ENCODE results near the gene NRG3.
"Not testable (repeated sequence)": the region's sequence is repeated elsewhere in the genome, so short reads cannot be mapped to it uniquely, and the experiment has no call there.

Gene NRG3

GRCh38 chr10:82942286-82943099, 1067.5 kb downstream of the NRG3 start:
- no peak for DNase-seq

GRCh38 chr10:82943142-82943541, 1068.1 kb downstream of the NRG3 start:
- no peak for DNase-seq

GRCh38 chr10:82949816-82950575, 1075.0 kb downstream of the NRG3 start:
- no peak for DNase-seq

DNA sequence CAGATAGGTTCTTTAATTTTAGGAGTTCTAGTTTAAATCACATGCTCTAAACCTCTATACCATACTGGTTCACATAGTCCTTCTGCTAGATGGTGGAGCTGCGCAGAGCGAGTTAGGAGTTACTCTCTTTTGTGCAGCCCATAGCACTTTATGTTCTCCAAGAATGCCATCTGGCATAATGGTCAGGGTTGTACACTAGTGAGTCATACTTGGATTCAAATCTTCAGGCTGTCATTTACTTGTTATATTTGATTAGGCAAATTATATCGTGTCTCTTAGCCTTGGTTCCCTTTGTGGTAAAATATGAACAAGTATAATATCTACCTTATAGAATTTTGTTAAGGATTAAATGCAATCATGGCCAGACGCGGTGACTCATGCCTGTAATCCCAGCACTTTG, 1078.3 kb downstream of the NRG3 start:
- DNase-seq: no peak

GRCh38 chr10:82953909-82954308, 1078.9 kb downstream of the NRG3 start:
- DNase-seq: no peak

GRCh38 chr10:82960421-82961060, 1085.5 kb downstream of the NRG3 start:
- DNase-seq: not testable (repeated sequence)

- DNase-seq: no peak
Observed at GRCh38 chr10:82961864-82962263, 1086.9 kb downstream of the NRG3 start.

- no peak for DNase-seq
Observed at GRCh38 chr10:82966130-82966529, 1091.1 kb downstream of the NRG3 start.

- no peak for DNase-seq
Observed at GRCh38 chr10:82968533-82968932, 1093.5 kb downstream of the NRG3 start.

DNA sequence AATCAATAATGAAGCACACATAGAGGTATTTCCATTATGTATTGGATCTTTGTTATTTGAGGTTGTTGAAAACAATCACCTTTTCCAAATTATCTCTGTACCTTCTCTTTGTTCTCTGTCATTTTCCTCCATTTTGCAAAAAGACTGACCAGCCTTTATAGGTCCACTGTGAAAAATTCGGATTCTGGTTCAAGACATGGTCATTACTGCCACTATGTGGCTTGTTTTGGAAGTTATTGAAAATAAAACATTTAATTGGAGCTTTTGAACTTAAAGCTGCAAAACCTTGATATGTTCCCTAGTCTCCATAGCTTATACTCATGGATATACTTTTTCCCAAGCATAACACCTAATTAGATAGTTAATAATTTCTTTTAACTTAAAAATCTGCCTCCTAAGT, 1094.4 kb downstream of the NRG3 start:
- DNase-seq: no peak

- DNase-seq: no peak
Observed at GRCh38 chr10:82980321-82980720, 1105.3 kb downstream of the NRG3 start.

DNA sequence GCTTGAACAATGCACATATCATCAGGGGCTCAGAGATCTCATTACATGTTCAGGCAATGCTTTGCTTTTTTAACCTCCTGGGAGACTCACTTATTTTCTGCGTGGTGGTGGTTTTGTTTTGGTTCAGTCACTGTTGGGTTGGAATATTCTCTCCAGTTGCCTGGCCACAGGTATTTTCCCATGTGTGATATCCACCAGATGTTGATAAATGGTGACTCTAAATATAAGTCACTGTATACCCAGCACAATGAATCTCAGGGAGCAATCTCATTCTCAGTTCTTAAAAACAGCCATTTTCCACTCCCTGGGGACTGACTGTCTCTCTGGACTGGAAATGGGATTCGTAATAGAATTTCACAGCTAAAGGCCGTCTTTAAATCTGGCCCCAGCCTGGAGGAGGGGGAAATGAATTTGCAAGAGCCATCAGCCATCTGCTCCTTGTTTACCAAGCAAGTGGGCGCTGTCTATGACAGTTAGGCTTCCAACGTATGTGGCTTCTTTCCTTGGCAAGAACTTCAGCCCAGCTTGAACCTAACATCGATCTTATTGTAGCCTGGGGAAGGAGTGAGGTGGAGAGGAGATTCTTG, 1106.2 kb downstream of the NRG3 start:
- DNase-seq: no peak

GRCh38 chr10:82982110-82982608, 1107.2 kb downstream of the NRG3 start:
- no peak for DNase-seq

DNA sequence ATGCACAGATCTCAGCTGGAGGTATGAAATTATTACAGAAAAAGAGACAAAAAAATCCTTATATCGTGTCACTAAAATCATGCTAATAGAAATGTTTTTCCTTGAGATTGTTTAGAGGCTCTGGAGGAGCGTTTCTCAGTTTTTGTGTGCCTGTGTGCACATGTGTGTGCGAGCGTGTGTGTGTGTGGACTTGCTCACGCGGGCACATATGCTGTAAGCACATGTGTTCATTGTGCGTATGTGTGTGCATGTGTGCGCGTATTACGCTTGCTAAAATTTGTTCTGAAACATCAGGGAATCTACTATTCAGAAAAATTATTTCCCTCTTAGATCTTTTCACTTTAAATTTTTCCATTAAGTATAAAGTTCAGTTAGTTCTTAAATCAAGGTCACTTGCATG, 1111.2 kb downstream of the NRG3 start:
- DNase-seq: no peak

DNA sequence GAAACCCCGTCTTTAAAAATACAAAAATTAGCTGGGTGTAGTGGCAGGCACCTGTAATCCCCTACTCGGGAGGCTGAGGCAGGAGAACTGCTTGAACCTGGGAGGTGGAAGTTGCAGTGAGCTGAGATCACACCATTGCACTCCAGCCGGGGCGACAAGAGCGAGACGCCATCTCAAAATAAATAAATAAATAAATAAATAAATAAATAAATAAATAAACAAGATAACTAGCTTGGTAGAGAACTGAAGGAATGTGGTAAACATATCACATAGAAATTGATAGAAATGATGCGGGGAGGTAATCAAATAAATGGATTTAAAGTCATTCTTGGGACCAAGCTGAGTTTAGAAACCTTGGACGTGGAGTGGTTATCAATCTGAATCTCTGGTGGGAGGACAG, 1131.5 kb downstream of the NRG3 start:
- not testable (repeated sequence) for DNase-seq

GRCh38 chr10:83007510-83007909, 1132.5 kb downstream of the NRG3 start:
- DNase-seq: no peak

DNA sequence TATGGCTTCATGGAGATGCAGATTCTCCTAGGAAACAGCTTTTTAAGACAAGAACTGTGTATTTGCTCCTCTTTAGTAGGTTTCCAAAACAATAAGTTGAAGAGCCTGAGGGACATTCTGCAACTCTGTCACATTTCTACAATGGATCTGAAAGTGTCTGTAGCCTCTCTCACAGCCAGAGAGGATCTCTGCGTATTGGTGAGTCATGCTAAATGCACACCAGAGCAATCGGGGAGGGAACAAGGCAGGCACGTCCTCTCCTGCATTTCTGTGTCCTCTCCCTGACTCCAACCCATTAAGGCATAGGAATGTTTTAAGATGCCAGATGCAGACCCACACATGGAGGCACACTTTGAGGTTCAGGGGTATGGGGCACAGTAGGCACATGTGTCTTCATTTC, 1137.9 kb downstream of the NRG3 start:
- DNase-seq: no peak

DNA sequence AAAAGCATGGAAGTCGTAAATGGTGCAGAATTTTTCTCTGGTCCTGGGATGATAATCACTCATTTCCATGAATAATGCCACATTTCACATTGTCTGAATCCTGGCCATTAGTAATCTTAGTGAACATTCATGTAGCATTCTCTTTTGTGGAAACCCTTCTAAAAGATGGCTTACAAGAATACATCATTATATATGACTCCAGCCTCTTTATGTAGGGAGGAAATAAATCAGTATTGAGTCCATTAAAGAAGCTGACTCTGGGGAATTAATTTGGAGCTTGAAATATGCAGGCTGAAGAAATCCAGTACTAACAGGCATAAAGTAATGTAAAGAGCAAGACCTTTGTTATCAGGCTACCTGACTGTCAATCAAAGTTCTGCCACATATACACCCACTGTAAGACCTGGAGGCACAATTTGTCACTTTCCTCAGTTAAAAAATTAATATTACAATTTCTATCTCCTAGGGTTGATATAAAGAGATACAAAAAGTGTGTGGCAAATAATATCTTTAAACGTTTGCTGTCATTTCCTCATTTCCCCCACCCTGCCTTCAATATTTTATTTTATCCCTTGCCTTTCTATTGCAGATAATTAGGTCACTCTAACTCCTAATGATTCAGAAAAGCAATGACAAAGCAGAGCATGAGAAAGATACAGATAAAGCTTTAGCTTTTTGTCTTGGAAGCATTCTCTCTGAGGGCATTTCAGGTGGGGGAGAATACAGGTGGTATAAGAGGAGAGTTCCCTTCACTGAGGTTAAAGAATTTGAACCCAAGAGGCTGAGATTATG, 1142.3 kb downstream of the NRG3 start:
- no peak for DNase-seq

GRCh38 chr10:83023662-83024061, 1148.7 kb downstream of the NRG3 start:
- no peak for DNase-seq

Data from NK-92 treated with Interleukin-12 subunit alpha and Interleukin-12 subunit beta, amount 100 ng/mL, for 24 hours (cell line).